ENCODE measurements around the gene TBC1D17. TPM values are rescaled to one million over a fixed set of nuclear protein-coding genes. Genes with fewer than 3 reads are reported as not detected.

TBC1D17 gene
- 10 to 100 TPM; 15.6 to 24.9 (median 22.3) TPM for total RNA-seq

- TF ChIP-seq, protein P1, sequence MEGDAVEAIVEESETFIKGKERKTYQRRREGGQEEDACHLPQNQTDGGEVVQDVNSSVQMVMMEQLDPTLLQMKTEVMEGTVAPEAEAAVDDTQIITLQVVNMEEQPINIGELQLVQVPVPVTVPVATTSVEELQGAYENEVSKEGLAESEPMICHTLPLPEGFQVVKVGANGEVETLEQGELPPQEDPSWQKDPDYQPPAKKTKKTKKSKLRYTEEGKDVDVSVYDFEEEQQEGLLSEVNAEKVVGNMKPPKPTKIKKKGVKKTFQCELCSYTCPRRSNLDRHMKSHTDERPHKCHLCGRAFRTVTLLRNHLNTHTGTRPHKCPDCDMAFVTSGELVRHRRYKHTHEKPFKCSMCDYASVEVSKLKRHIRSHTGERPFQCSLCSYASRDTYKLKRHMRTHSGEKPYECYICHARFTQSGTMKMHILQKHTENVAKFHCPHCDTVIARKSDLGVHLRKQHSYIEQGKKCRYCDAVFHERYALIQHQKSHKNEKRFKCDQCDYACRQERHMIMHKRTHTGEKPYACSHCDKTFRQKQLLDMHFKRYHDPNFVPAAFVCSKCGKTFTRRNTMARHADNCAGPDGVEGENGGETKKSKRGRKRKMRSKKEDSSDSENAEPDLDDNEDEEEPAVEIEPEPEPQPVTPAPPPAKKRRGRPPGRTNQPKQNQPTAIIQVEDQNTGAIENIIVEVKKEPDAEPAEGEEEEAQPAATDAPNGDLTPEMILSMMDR (IDR thresholded peaks at IDR 0.05) = no peak
- peak; percentile 87 for ATAC-seq (ENCODE audit: low FRiP score)
- peak; percentile 96 for DNase-seq (ENCODE audit: low spot score)
These were observed at the start of gene TBC1D17, which contains the start of gene AKT1S1 for GRCh38 chr19:49877020-49877878. TSS of gene TBC1D17 (plus strand) at chr19:49877702. CDS start at chr19:49877724, 22 bp downstream. TSS of gene AKT1S1 (minus strand) at chr19:49877355. CDS start at chr19:49873295, 4,060 bp downstream.

GRCh38 chr19:49829200-49829599, 48.3 kb upstream of the TBC1D17 start:
- no peak for ATAC-seq (ENCODE audit: low FRiP score)
- TF ChIP-seq, protein P1 (IDR thresholded peaks at IDR 0.05) = no peak
- no peak for DNase-seq (ENCODE audit: low spot score)

DNA sequence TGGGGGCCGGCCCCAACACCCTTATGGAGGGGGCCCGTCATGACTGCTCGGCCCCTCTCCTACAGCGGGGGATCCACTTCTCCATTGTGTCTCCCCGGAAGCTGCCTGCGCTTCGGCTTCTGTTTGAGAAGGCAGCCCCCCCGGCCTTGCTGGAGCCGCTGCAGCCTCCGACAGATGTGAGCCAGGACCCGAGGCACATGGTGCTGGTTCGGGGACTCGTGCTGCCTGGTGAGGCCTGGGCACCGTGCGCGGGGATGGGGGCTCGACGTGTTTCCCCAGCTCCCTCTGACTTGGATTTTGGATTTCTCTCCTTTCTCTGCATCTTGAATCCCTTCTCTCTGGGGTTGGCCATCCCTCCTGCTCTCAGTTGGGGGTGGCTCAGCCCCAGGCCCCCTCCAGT, 47.8 kb upstream of the TBC1D17 start:
- TF ChIP-seq, protein P1 (IDR thresholded peaks at IDR 0.05) = no peak
- no peak for ATAC-seq (ENCODE audit: low FRiP score)
- no peak for DNase-seq (ENCODE audit: low spot score)

GRCh38 chr19:49830766-49831165, 46.7 kb upstream of the TBC1D17 start:
- TF ChIP-seq, protein P1 (IDR thresholded peaks at IDR 0.05) = no peak
- no peak for DNase-seq (ENCODE audit: low spot score)

GRCh38 chr19:49831592-49831991, 45.9 kb upstream of the TBC1D17 start:
- no peak for ATAC-seq (ENCODE audit: low FRiP score)
- no peak for DNase-seq (ENCODE audit: low spot score)
- TF ChIP-seq, protein P1 (IDR thresholded peaks at IDR 0.05) = no peak

More at GRCh38 chr19:49830766-49831165, 46.7 kb upstream of the TBC1D17 start:
- no peak for ATAC-seq (ENCODE audit: low FRiP score)

GRCh38 chr19:49832556-49832955, 44.9 kb upstream of the TBC1D17 start:
- no peak for ATAC-seq (ENCODE audit: low FRiP score)
- TF ChIP-seq, protein P1 (IDR thresholded peaks at IDR 0.05) = no peak
- no peak for DNase-seq (ENCODE audit: low spot score)

DNA sequence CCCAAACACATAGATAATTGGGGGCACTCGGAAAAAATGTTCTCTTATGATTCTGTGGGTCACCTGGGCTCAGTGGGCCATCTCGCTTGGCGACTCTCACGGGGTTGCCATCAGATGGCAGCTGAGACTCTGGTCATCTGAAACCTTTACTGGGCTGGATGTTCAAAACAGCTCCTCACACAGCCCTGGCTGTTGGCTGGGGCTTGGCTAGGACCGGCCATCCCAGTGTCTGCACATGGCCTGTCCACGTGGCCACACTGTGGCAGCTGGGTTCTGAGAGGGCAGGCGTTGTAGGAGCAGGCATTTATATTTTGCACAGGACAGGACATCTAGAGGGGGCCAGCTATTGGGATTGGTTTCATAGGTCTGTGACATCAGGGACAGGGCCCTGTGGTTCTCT, 43.9 kb upstream of the TBC1D17 start:
- ATAC-seq (ENCODE audit: low FRiP score) (no peak), DNase-seq (ENCODE audit: low spot score) (no peak)
- TF ChIP-seq, protein P1 (IDR thresholded peaks at IDR 0.05) = no peak
